Kidney glomerular epithelial cell (primary cell): ENCODE results near the gene HOXA6.

Experiments
- DNase-seq: peaks from one replicate; lab custom pipeline; 2025; lab: John Stamatoyannopoulos, UW

HOXA6 gene

DNA sequence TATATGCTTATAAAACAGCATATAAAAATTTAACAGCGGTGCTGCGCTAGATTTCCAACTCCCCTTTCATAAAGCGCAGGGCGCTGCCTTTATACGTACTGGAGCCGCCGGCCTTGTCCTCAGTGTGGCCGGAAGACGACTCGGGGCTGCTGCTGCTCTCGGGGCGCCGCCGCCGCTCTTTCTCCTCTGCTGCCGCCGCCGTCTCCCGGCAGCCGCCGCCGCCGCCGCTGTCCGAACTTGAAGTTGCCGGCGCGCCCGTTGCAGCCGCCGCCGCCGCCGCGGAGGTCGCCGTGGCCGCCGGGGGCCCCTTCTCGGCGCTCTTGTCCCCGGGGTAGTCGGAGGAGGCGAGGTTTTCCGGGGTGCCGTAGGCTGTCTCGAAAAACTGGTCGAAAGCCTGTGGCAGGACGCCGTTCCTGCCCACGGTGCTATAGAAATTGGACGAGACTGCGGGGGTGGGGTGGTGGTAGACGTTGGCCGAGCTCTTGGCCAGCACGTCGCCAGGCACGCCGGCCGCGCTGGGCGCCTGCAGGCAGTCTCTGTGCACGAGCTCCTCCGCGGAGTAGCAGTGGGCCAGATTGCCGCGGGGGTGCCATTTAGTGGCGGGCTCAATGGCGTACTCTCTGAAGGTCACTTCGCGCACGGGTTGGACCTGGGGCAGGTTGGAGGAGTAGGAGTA is 36.9 kb upstream of the HOXA6 start:
- no peak for DNase-seq

DNA sequence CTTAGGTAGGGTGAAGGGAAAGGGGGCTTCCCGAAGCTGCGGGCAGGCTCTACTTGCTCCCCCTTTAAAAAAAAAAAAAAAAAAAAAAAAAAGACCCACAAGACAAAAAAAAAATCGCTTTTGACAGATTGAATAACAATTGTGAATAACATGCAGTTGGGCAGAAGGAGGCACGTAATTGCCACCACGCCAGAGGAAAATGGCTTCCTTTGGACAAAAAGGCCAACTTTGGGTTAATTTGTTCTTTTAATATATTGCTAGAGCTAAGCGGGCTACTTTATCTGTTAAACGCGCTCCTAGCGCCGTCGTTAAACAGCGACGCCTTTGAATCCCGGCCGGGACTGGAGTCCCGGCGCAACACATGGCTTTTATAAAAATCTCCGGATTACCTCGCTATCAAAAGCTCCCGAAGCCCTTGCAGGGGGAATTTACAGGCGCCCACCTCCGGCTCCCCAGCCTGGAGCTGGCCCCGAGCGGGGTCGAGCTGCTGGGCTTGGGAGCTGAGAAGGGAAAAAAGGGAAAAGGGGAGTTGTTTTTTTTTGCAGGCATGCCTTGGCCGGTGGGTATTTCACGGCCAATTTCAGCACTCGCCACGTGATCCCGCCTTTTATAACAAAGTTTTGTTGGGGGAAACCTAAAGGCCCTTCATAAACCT is 36.2 kb upstream of the HOXA6 start:
- DNase-seq = no peak

DNA sequence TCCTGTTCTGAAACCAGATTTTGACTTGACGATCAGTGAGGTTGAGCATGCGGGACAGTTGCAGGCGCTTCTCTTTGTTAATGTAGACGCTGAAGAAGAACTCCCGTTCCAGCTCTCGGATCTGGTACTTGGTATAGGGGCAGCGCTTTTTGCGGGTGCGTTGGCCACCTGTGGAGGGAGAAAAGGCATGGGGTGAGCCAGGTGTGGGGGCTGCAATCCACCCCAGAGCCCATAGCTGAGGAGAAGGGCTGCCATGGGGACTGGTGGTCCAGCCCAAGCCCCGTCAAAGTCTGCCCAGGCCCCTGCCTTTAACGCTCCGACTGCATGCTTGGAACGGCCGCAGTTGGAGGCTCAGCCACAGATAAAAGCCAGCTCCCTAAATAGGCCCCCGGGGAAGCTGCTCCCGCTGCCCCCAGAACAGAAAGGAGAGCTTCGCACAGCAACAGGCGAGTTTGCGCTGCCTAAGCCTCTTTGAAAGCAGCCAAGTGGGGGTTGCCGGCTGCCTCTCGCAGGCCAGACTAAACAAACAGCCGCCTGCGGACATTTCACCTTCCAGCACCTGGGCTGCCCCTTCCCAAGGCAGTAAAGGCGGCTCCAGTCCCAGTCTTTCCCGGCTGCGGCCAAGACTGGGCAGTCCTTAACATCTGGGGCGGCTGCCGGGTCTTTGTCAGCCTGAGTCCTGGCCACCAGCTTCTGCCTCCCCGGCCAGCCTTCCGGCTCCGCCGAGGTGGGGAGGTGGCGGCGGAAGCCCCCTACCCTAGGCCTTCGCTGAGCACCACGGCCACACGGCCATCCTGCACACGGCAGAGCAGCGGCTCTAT is 35.5 kb upstream of the HOXA6 start:
- DNase-seq = no peak

DNA sequence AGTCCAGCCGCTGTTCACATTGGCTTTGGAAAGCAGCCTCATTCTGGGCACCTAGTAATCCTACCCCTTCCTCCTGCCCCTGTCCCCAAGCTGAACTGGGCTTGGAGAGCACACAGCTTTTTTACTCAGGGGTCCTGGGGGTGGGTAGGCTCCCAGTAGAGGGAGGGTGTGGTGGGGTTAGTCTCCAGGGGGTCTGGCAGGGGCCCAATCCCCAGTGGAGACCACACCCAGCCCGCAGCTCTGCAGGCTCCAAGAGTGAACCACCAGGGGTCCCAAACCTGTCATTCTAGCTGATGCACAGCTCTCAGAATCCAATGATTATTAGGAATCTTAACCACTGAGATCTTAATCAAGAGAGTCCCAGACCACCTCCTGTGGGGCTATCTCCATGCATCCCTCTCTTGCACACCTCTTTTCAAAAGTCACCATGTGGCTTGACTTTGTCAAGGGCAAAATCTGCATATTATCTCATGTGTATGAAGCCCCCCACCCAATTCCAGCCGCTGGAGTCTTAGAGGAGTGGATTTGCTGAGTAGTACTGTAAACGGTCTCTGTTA is 34.8 kb upstream of the HOXA6 start:
- no peak for DNase-seq

DNA sequence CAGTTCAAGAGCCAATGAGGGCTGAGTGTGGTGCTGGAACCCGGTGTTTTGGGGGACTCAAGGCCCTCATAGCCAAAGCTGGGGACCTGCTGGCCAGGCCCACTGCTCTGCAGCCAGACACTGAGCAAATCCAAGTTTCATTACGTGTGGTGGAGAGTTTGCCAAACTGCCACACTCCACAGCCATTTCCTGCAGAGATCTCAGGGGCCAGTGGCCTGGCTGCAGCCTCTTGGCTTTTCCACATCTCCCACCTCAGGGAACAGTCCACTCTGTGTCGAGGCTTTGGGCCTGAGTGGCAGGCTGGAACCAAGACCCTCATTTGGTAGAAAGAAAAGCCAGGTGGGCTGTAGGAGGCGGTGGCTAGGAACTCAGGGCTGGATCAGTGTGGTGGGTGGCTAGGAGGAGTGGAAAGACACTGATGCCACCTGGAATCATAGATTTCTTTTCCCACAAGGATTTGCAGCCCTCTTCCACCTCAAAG is 34.3 kb upstream of the HOXA6 start:
- DNase-seq = no peak

DNA sequence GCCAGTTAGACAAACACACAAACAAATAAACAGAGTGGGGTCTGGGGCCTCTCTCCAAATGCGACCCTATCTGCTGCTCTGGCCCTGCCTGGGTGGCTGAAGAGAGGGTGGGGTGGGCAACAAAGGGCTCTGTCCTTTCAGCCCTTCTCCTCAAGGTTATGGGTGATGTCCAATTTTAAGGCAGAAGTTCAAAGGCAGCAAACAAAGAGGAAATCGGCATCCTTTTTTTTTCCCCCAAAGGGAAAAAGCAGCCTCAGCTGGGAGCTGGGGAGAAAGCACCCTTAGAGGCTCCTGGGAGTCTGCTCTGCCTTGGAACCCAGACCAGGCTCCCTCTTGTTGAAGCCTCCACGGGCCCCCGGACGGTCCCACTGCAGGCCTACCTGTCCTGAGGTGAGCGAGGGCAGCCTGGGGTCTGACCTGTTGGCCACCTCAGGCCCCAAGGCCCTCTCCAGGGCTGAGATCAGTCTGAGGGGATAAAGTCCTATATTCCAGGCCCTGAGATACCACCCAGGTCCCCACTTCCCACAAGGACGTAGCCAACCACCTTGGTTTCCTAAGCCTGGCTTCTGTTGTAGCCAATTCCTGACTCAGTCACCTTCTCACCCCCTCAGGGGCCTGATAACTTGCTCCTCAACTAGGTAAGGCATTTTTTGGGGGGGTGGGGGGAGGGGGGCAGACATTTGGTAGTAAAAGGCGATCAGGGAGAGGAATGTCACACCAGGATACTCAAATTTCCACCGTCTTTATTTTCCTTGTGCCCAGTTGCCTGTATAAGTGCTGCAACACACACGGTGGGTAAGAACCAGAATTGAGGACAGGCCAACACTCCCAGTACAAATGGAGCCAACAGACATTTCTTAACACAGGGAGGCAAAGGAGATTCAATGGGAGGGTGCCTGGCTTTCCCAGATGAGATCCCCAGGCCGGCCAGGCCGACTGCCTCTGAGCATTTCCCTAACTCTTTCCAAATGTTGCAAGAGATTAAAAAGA is 33.2 kb upstream of the HOXA6 start:
- DNase-seq = no peak

DNA sequence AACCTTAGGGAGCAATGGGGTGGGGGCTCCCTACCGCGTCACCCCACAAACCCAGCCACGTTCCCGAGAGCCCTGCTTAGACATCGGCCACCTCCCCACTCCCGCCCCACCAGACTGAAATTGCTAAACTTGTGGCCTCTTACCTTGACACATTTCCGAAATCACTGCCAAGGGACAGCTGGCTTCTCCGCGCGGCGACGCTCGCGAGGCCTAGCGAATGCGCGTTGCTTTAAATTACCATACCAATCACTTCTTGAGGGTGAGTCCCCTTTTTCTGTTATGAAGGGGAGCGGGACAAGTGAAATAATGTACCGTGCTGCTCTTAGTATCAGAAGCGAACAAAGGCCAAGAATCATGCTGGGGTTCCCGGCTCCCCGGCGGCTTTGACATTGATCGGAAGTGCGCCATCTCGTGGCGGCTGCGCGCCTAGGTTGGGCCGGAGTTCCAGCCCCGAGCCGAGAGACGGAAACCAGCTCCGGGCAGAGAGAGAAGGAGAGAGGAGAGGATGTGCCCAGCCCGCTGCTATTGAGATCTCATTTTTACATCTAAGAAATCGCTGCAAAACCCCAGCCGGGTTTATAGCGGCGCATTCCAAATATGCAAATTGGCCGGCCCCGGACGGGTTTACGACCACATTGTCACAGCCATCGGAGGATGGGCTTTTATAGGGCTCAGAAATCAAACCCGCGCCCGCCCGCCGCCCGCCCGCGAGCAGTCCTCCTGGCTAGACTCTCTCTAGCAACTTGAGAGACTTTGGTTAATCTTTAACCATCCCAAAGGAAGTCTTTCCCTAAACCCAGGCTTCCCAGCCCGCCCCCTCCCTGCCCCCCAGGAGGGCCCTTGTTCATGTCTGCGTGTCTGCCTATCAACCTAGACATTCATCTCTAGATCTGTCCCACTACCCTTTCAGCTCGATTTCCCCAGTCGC is 32.2 kb upstream of the HOXA6 start:
- DNase-seq = no peak

DNA sequence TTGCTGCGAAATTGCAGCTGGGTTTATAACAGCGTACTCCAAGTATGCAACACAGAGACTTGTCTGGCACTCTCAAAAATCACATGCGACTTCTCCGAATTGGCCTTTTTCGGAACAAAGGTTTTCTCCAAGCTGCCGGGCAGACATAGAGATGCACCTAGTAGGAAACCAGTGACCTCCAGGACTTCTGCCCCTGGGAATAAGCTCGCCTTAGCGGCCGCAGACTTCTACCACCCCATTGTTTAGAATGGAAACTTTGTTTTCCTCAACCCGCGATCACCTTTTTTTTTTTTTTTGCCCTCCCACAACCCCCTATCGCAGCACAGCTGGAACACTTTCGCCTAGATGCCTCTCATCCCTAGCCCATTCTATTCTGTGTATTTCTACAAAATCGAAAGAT is 31.5 kb upstream of the HOXA6 start:
- DNase-seq = no peak

DNA sequence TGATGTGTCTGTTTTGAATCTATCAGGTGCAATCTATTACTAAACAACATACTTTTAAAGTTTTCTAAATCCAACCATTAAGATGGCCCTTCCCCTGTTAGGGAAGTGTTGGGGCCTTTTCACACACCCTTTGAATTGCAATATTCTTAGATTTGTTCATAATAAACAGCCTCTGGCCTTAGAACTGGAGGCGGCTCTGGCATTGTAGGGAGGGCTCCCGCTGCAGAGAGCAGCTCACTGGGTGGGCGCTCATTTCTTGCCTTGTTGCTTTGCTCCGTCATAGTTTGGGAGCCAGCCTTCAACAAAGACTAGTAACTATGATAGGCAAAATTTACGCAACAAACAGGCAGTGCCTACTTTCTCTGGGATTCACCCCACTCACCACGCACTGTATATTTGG is 30.8 kb upstream of the HOXA6 start:
- DNase-seq = no peak

DNA sequence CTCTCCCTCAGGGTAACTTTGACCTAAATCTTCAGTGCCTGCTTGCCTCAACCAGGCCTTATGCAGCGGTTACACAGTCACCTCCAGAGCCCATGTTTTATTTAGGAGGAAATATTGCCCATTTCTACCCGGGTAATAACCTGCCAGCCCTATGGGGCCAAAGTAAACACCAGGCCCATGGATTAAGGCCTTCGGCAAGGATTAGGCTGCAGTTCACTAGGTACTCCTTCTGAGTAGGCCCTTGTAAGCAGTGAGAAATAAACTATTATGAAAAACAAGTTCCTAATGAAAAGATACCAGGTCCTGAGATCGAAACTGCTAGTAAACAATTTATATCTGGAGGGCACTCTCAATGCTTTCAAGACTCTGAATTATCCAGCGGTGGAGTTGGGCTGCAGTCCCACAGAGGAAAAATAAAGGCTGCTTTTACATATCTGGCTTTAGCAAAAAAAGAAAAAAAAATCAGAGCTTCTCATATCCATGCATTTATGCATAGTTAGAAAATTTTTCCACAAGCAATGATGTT is 30.3 kb upstream of the HOXA6 start:
- no peak for DNase-seq

DNA sequence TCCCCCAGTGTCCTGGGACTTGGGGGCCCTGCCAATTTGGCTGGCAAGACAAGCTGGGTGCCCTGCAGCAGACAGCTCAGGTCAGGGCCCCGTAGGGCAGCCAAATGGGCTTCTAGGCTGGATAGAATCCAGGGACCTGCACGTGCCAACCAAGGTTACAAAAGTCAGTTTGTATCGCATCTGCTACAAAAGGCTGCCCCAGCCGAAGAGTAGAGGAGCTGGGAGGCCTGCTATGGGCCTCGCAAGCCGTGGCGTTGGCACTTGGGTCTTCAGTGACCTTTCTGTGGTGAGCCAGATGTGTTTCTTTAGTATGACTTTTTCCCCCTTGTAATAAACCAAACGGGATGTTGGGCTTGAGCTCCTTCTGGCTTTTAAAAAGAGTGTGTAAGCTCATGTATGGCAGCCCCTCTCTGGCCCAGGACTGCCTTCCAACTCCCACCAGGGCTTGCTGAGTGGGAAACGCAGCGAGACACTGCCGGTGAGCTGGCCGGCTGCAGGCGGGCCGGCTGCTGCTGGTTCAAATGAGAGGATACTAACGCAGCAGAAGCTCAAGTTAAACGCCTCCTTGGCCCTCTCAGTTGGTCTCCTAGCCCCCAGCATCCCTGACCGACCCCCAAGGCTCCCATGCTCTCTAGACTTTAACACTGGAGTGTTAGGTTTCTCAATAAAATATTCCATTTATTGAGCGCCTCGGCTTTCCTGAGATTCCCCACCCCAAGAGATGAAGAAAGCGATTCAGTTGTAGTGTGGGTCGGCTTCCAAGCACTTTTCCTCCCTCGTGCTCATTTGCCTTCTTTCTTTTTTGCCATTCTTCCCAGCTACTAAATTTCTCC is 29.6 kb upstream of the HOXA6 start:
- DNase-seq = no peak

DNA sequence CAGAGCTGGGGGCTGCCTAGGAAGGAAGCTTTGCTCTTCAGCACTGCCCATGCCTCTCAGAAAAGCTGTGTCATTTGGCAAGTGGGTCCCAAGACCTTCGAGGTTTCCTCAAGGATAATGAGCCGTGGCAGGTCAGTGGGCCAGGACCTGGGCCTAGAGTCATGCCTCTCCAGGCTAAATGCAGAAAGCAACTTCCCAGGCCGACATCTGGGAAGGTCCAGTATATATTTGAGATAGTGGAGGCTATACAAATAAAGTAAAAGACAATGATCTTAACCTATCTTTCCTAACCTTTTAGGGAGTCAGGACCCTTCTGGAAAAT is 28.9 kb upstream of the HOXA6 start:
- no peak for DNase-seq

DNA sequence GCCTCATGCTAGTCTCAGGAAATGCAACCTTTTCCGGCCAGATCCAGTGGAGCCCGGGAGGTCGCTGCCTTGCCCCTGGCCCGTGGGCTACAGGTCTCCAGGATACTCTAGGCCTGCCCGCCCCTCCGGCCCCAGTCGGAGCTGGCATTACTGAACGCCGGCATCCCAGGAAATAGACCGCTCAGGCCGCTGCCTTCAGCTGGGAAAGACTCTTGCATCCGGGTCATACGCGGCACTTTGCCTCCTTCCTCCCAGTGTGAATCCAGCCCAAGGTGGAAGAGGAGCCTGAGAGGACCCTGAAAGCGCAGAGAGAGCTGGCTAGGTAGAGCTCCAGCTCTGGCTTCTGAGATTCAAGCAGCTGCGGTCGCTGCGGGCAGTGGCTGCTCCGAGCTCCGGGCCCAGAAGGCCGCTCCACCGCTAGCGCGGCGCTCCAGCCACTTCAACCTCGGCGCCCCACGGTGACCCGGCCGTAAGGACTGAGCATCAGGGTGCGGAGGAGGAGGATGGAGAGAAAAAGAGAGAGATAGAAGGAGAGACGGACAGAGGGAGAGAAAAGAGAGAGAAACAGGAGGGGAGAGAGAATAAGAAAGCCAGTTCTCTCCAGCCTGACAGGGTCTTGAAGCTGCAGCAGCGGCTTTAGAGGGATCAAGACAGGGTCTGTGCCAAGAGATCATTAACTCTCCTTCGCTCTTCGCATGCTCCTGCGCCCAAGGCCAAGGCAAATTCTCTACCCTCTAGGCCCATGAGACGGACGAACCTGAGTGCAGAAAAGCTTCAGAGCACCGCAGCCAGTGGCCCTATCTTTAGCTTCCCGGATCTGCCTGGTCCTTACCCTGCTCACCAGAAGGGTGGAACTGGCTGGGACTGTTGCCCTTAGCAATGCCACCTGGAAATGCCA is 28.3 kb upstream of the HOXA6 start:
- DNase-seq = no peak

DNA sequence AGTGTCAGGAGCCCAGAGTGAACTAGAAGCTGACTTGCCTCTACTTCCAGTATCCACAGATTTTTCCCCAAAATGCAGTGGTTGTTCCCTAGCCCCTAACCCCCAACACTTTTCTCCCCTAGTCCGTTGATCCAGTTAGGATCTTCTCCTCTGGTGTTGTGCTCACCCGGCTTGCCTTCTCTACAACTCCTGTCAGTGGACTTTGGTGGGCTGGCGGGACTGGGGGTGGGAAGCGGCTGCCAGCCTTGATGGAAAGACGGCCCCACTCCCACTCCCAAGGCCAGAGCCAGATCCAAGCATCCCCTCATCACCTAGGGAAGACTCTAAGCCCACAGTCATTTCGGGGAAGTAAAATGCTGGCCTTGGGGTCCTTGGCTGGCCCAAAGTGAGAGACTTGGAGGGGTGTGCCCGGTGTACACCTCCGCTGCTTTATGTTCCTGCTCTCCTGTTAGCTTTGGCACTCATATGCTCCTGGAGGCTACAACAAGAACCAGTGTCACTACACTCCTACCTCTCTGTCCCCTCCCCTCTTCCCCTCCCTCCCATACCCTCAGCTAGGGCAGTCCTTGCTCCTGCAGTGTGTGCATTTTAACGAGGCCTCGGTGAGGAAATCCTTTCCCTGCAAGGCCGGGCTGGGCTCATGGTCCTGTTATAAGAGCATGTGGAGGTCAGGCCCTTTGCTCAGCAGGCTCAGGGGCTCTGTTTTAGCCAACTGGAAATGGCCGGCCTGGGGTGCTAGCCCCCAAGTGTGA is 27.5 kb upstream of the HOXA6 start:
- no peak for DNase-seq

DNA sequence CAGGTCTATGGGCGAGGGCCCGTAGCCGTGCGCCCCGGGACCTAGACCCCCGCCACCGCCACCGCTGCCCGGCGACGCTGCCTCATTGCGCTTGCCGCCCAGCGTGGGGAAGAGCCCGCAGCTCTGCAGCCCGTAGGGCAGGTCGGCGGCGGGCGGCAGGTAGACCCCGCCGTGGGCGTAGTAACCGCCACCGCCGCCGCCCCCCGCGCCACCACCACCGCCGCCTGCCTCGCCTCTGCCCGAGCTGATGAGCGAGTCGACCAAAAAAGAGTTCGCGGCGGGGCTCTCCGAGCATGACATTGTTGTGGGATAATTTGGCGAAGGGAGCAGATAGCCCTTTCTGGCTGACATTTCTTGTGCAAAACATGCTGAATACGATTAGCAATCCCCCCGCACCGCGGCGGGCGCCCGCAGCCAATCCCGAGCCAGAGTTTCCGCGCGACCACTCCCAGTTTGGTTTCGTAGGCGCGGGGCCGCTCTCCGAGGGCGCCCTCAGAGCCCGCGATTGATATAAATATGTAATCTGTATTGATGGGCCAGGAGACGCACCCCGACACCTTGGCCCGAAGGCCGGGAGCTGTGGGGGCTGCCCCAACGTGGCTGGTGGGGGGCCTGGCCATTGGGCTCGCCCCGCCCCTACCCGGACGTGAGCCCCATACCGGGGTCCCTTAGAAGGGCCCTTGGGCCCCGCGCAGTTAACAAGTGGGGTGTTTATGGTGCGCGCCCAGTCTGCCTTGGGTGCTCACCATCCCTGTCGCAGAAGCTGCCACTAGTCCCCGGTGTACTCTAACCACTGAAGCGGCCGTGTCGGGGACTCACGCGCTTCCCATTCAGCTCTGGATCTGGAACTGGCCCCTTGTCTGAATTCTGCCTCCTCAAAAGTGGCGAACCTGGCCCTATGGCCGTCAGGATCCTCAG is 26.6 kb upstream of the HOXA6 start, which contains the start of gene HOXA10:
Gene HOXA10, minus strand, starts transcription at position 365 of the 918 bp plus-strand sequence. Its CDS starts 14 bp downstream, at position 351.
- no peak for DNase-seq

DNA sequence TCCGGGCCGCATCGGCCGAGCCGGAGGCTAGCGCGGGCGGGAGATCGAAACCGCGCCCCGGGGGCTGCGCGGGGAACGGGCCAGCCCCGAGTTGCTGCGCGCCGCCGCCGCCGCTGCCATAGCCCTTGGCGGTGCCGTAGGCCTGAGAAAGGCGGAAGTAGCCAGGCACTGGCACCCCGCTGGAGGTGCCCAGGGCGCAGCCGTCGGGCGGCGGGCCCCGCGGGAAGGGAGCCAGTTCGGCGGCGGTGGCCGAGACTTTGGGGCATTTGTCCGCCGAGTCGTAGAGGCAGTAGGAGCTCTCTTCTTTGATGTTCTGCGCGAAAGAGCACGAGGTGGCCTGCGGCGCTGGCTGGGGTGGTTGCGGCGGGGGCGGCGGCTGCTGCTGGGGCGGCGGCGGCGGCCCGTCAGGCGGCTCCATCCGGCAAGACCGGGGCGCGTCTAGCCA is 26.0 kb upstream of the HOXA6 start:
- no peak for DNase-seq
